IPS-18a (cell line): ENCODE measurements around the gene SLC22A17.
"Not testable (repeated sequence)": the region's sequence is repeated elsewhere in the genome, so short reads cannot be mapped to it uniquely, and the experiment has no call there.

Experiments
- H3K27ac ChIP-seq: one replicate; pipeline ENCODE4 v1.5.1; 2013; ENCODE audit warnings: low read length
- H3K27me3 ChIP-seq: one replicate; pipeline ENCODE4 v1.6.1; 2013; ENCODE audit warnings: mild to moderate bottlenecking, low read length; ENCODE audit not compliant: control insufficient read depth, insufficient read depth
- H3K36me3 ChIP-seq: one replicate; pipeline ENCODE4 v1.6.1; 2013; ENCODE audit warnings: low read depth, low read length; ENCODE audit not compliant: control insufficient read depth
- H3K4me1 ChIP-seq: one replicate; pipeline ENCODE4 v1.6.1; 2013; ENCODE audit warnings: low read depth, low read length; ENCODE audit not compliant: control insufficient read depth
- H3K4me3 ChIP-seq: one replicate; pipeline ENCODE4 v1.5.1; 2013; ENCODE audit warnings: low read length
- H3K9ac ChIP-seq: one replicate; pipeline ENCODE4 v1.6.1; 2013; ENCODE audit warnings: mild to moderate bottlenecking, low read length, moderate library complexity
- H3K9me3 ChIP-seq: one replicate; pipeline ENCODE4 v1.6.1; 2013; ENCODE audit warnings: low read depth, low read length; ENCODE audit not compliant: control insufficient read depth

SLC22A17 gene

DNA sequence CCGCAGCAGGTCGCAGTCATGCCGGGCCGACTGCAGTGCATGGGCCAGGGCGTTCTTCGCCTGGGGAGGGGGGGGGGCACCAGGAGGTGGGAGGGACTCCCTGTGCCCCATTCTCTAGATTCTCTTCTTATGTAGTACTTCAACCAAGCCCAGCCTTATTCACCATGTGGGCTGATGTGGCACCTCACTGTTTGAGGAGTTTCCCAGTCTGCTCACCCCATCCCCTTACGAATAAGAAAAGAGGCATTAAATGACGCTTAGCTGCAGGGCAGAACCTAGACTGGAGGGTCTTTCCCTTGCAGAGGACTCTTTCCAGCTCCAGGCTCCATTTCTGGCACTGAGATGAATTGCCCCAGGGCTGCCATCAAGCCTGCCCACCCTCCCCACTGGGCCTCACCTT lies 36.3 kb upstream of the SLC22A17 start:
- Histone ChIP-seq H3K9ac (no peak overlapping the region), H3K9me3 (no peaks in the 10 kb centered on the region), H3K36me3 (no peaks in the 10 kb centered on the region), H3K4me3 (no peak overlapping the region), H3K27me3 (no peaks in the 10 kb centered on the region), H3K4me1 (no peaks in the 10 kb centered on the region), H3K27ac (no peak overlapping the region)

- Histone ChIP-seq H3K27ac (no peak overlapping the region), H3K36me3 (no peaks in the 10 kb centered on the region), H3K27me3 (no peaks in the 10 kb centered on the region), H3K4me1 (no peaks in the 10 kb centered on the region), H3K9ac (no peak overlapping the region), H3K9me3 (no peaks in the 10 kb centered on the region), H3K4me3 (no peak overlapping the region)
These were observed 35.5 kb upstream of the SLC22A17 start for GRCh38 chr14:23387916-23388882.

DNA sequence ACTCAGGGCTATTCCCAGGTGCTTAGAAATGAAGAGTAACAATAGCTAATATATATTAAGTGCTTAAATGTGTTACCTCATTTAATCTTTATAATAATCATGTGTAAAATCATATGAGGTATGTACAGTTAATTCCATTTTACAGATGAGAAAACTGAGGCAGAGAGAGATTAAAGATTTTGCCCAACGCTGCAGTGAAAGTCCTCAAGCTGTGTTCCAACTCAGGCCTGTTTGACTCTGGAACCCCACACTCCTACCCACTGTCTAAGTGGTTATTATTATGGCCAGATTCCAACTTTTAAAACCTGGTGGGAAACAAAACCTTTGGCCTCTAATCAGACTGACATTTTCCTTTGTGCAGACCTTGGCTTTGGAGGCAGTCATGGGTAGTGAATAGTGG lies 34.3 kb upstream of the SLC22A17 start:
- H3K4me1 ChIP-seq = no peaks in the 10 kb centered on the region

GRCh38 chr14:23386266-23386657 lies 33.6 kb upstream of the SLC22A17 start:
- H3K9me3 ChIP-seq, H3K4me3 ChIP-seq, H3K27me3 ChIP-seq, H3K9ac ChIP-seq, H3K27ac ChIP-seq, H3K36me3 ChIP-seq, H3K4me1 ChIP-seq: not testable (repeated sequence)

More for the DNA sequence above, 34.3 kb upstream of the SLC22A17 start:
- Histone ChIP-seq H3K27me3 (no peaks in the 10 kb centered on the region), H3K36me3 (no peaks in the 10 kb centered on the region), H3K9me3 (no peaks in the 10 kb centered on the region), H3K9ac (no peak overlapping the region), H3K27ac (no peak overlapping the region), H3K4me3 (no peak overlapping the region)

GRCh38 chr14:23385642-23386265 lies 33.1 kb upstream of the SLC22A17 start:
- H3K9me3 ChIP-seq = no peaks in the 10 kb centered on the region
- no peak overlapping the region for H3K4me3 ChIP-seq
- H3K36me3 ChIP-seq = no peaks in the 10 kb centered on the region
- H3K4me1 ChIP-seq = no peaks in the 10 kb centered on the region
- H3K27me3 ChIP-seq = no peaks in the 10 kb centered on the region
- no peak overlapping the region for H3K27ac ChIP-seq
- H3K9ac ChIP-seq = no peak overlapping the region

- Histone ChIP-seq H3K4me3 (no peak overlapping the region), H3K4me1 (no peaks in the 10 kb centered on the region)
These were observed 32.6 kb upstream of the SLC22A17 start for GRCh38 chr14:23385244-23385641.

DNA sequence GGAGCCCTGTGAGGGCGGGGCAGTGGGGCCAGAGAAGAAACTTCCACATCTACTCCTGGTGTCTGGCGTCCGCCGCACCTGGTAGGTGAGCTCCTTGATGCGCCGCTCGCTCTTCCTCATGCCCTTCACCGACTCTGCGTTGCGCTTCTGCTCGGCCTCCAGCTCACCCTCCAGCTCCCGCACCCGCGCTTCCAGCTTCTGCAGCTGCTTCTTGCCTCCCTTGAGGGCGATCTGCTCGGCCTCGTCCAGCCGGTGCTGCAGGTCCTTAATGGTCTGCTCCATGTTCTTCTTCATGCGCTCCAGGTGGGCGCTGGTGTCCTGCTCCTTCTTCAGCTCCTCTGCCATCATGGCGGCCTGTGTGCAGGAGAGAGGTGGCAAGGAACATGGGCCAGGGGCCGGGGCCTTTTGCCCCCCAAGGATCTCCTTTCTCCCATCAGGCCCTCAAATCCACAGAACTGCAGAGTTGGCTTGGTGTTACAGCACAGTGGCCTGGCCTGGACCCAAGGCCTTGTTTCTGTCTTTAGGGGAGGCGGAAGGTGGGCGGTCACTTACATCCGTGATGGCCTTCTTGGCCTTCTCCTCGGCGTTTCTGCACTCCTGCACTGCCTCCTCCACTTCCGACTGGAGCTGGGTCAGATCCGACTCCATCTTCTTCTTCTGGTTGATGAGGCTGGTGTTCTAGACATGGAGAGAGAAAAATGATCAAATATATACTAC lies 31.8 kb upstream of the SLC22A17 start:
- H3K27me3 ChIP-seq = no peaks in the 10 kb centered on the region
- H3K27ac ChIP-seq = no peak overlapping the region
- H3K4me3 ChIP-seq = no peak overlapping the region
- no peaks in the 10 kb centered on the region for H3K4me1 ChIP-seq
- no peaks in the 10 kb centered on the region for H3K9me3 ChIP-seq
- no peaks in the 10 kb centered on the region for H3K36me3 ChIP-seq
- H3K9ac ChIP-seq = no peak overlapping the region

More at GRCh38 chr14:23385244-23385641, 32.6 kb upstream of the SLC22A17 start:
- Histone ChIP-seq H3K27me3 (no peaks in the 10 kb centered on the region), H3K9ac (no peak overlapping the region), H3K36me3 (no peaks in the 10 kb centered on the region), H3K9me3 (no peaks in the 10 kb centered on the region), H3K27ac (no peak overlapping the region)

GRCh38 chr14:23382731-23383440 lies 30.2 kb upstream of the SLC22A17 start:
- H3K4me1 ChIP-seq = no peaks in the 10 kb centered on the region
- H3K9ac ChIP-seq = no peak overlapping the region
- no peak overlapping the region for H3K27ac ChIP-seq
- H3K27me3 ChIP-seq = peaks cover 2% of the 10 kb centered on the region
- H3K36me3 ChIP-seq = no peaks in the 10 kb centered on the region
- H3K4me3 ChIP-seq = no peak overlapping the region
- no peaks in the 10 kb centered on the region for H3K9me3 ChIP-seq

DNA sequence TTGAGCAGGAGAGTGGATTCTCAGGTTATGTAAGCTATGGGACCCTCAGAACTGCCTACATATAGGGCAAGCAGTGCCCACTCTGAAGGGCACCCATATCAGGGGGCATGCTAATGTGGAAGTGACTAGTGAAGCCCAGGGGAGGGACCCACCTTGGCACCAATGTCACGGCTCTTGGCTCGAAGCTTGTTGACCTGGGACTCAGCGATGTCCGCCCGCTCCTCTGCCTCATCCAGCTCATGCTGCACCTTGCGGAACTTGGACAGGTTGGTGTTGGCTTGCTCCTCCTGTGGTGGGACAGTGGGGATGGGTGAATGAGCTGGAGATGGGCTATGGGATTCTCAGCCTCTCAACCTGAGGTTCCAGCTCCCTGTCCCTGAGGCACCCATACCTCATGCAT lies 29.6 kb upstream of the SLC22A17 start:
- peaks cover 8% of the 10 kb centered on the region for H3K27me3 ChIP-seq
- H3K27ac ChIP-seq = no peak overlapping the region
- no peak overlapping the region for H3K9ac ChIP-seq
- no peaks in the 10 kb centered on the region for H3K4me1 ChIP-seq
- H3K9me3 ChIP-seq = no peaks in the 10 kb centered on the region
- H3K36me3 ChIP-seq = no peaks in the 10 kb centered on the region
- H3K4me3 ChIP-seq = no peak overlapping the region

GRCh38 chr14:23381871-23382270 lies 29.2 kb upstream of the SLC22A17 start:
- no peaks in the 10 kb centered on the region for H3K36me3 ChIP-seq
- no peak overlapping the region for H3K27ac ChIP-seq
- H3K27me3 ChIP-seq = peaks cover 8% of the 10 kb centered on the region
- no peaks in the 10 kb centered on the region for H3K4me1 ChIP-seq
- H3K9ac ChIP-seq = no peak overlapping the region
- H3K4me3 ChIP-seq = no peak overlapping the region
- no peaks in the 10 kb centered on the region for H3K9me3 ChIP-seq

DNA sequence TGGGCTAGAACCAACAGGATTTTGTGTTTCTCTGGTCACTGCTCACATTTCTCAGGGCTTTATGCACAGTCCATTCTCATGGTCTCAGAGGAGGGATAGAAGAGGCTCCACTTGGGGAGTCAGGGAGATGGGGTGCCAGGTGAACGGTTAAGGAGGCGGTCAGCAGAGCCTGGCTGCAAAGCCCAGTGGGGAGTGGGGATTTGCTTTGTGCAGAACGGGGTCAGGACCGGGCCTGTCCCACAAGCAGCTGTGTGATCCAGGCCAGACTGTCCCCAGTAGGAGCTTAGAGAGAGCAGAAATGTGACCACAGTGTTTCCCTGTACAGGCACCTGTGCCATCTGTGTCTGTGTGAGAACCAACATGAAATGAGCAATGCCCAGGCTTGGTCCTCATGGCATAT lies 28.3 kb upstream of the SLC22A17 start:
- H3K27me3 ChIP-seq = peaks cover 8% of the 10 kb centered on the region
- no peaks in the 10 kb centered on the region for H3K36me3 ChIP-seq
- H3K4me3 ChIP-seq = no peak overlapping the region
- peaks cover 4% of the 10 kb centered on the region for H3K4me1 ChIP-seq
- H3K27ac ChIP-seq = no peak overlapping the region
- no peak overlapping the region for H3K9ac ChIP-seq
- no peaks in the 10 kb centered on the region for H3K9me3 ChIP-seq
